DND-41 (cell line): ENCODE results near the gene DNMT1.

ENCODE experiments used
- EZH2 ChIP-seq: IDR thresholded peaks from 3 replicates; pipeline ENCODE4 v1.6.1; 2012; ENCODE audit warnings: borderline replicate concordance, low read depth, mild to moderate bottlenecking, moderate library complexity, low read length, inconsistent platforms; ENCODE audit not compliant: severe bottlenecking
- TF ChIP-seq, protein P1 (sequence below): IDR thresholded peaks from 2 replicates; pipeline ENCODE4 v1.5.1; 2012; ENCODE audit warnings: borderline replicate concordance, low read length, moderate library complexity, mild to moderate bottlenecking; ENCODE audit not compliant: poor library complexity, severe bottlenecking; ENCODE audit errors: extremely low read depth

DNA sequence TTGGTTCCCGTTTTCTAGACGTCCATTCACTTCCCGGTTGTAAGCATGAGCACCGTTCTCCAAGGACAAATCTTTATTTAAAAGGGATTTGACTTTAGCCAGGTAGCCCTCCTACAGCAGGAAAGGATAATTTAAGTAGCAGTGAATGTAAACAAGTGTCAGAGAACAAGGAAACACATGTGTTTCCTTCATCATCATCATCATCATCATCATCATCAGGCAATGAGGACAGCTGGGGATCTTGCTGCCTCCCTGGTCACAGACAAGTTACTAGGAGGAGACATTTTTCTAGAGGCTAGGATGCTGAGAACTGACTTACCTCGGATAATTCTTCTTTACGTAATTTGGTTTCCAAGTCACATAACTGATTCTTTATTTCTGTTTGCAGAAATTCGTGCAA, 14.3 kb downstream of the DNMT1 start:
- TF ChIP-seq EZH2, result no peak
- TF ChIP-seq, protein P1, sequence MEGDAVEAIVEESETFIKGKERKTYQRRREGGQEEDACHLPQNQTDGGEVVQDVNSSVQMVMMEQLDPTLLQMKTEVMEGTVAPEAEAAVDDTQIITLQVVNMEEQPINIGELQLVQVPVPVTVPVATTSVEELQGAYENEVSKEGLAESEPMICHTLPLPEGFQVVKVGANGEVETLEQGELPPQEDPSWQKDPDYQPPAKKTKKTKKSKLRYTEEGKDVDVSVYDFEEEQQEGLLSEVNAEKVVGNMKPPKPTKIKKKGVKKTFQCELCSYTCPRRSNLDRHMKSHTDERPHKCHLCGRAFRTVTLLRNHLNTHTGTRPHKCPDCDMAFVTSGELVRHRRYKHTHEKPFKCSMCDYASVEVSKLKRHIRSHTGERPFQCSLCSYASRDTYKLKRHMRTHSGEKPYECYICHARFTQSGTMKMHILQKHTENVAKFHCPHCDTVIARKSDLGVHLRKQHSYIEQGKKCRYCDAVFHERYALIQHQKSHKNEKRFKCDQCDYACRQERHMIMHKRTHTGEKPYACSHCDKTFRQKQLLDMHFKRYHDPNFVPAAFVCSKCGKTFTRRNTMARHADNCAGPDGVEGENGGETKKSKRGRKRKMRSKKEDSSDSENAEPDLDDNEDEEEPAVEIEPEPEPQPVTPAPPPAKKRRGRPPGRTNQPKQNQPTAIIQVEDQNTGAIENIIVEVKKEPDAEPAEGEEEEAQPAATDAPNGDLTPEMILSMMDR, result no peak
